DMS 273 (cell line): ENCODE measurements around the gene CDH4.

Experiments
- DNase-seq: peaks from one replicate; lab custom pipeline; 2025; ENCODE audit not compliant: unreplicated experiment; lab: John Stamatoyannopoulos, UW

CDH4 gene

GRCh38 chr20:61661025-61661424 is 409.0 kb downstream of the CDH4 start:
- no peak for DNase-seq

- no peak for DNase-seq
These were observed 409.5 kb downstream of the CDH4 start for GRCh38 chr20:61661583-61661982.

- no peak for DNase-seq
These were observed 410.3 kb downstream of the CDH4 start for GRCh38 chr20:61662226-61662967.

GRCh38 chr20:61662968-61663331 is 410.9 kb downstream of the CDH4 start:
- no peak for DNase-seq

- no peak for DNase-seq
These were observed 411.7 kb downstream of the CDH4 start for GRCh38 chr20:61663521-61664425.

GRCh38 chr20:61664556-61665320 is 412.7 kb downstream of the CDH4 start:
- peak; percentile 58 for DNase-seq

- no peak for DNase-seq
These were observed 413.7 kb downstream of the CDH4 start for GRCh38 chr20:61665528-61666470.

GRCh38 chr20:61666471-61666832 is 414.4 kb downstream of the CDH4 start:
- DNase-seq: no peak

- DNase-seq: no peak
These were observed 415.2 kb downstream of the CDH4 start for GRCh38 chr20:61667056-61667792.

- no peak for DNase-seq
These were observed 416.1 kb downstream of the CDH4 start for GRCh38 chr20:61668065-61668650.

GRCh38 chr20:61668771-61669503 is 416.9 kb downstream of the CDH4 start:
- DNase-seq: no peak

- no peak for DNase-seq
These were observed 418.2 kb downstream of the CDH4 start for GRCh38 chr20:61670274-61670673.

GRCh38 chr20:61671559-61671958 is 419.5 kb downstream of the CDH4 start:
- no peak for DNase-seq

- DNase-seq: peak; percentile 28
These were observed 421.2 kb downstream of the CDH4 start for GRCh38 chr20:61673152-61673847.

- DNase-seq: no peak
These were observed 422.1 kb downstream of the CDH4 start for GRCh38 chr20:61674121-61674520.

- no peak for DNase-seq
These were observed 422.6 kb downstream of the CDH4 start for GRCh38 chr20:61674688-61675087.

GRCh38 chr20:61677928-61678327 is 425.9 kb downstream of the CDH4 start:
- no peak for DNase-seq

GRCh38 chr20:61678437-61678836 is 426.4 kb downstream of the CDH4 start:
- no peak for DNase-seq
